AG08396 (cell line): ENCODE measurements around the gene VSIR.

Source experiments
- DNase-seq: peaks from one replicate; pipeline ENCODE4 v3.0.0; 2012; ENCODE audit warnings: low spot score, mixed read lengths

Gene VSIR

GRCh38 chr10:71727738-71728737 is 45.3 kb downstream of the VSIR start:
- DNase-seq: peak; percentile 57

GRCh38 chr10:71727105-71727737 is 46.1 kb downstream of the VSIR start:
- DNase-seq: no peak

GRCh38 chr10:71726580-71727104 is 46.7 kb downstream of the VSIR start:
- DNase-seq: no peak

DNA sequence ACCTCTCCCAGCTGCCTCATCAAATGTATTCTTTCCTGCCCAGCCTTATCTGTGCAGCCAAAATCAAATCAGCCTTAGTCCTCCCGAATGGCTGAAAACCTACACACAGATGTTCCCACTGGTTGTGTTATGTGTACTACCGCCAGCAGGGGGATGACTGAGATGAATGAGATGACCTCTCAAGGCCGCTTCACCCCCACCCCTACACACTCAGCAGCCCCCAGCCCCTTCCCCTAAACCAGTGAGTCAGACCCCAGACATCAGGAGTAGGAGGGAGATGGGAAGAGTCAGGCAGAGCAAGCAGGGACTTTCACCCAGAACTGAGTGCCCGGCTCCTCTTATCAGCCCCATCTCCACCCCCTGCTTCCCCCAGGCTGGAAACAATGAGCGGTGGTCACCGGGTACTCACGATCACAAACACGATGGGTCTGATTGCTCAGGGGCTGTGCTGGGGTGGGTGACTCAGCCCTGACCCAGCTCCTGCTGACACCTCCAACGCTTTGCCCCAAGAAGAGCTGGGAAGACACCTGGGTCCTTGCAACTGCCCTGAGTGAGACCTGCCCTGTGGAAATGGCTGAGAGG is 47.2 kb downstream of the VSIR start:
- DNase-seq: peak; percentile 61

DNA sequence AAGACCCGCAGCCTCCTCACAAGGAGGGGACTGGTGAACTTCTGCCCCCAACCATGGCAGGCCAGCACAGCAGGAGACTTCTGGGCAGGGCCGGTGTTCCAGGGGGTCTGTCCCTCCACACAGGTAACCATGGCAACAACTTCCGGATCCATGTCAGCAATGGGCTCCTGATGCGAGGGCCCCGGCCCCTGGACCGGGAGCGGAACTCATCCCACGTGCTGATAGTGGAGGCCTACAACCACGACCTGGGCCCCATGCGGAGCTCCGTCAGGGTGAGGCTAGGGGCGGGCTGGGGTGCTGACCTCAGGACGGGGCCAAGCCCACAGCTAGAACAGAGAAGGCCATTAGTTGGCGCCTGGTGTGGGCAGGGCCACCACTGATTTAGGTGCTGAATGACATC is 48.1 kb downstream of the VSIR start:
- DNase-seq: no peak

DNA sequence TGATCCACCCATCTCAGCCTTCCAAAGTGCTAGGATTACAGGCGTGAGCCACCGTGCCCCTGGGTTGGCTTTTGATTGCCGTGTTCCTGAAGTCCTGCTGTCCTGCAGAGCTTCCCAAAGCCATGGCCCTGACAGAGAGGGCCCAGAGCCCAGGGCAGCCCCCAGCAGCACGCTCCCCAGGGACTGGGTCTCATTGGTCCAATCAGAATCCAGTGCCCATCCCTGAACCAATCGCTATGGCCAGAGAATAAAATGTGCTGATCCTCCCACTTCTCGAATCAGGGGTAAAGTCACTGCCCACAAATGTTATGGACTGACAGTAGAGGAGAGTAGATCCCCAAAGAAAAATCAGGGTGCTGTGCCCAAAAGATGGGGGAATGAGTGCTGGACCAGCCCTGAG is 48.8 kb downstream of the VSIR start:
- no peak for DNase-seq

DNA sequence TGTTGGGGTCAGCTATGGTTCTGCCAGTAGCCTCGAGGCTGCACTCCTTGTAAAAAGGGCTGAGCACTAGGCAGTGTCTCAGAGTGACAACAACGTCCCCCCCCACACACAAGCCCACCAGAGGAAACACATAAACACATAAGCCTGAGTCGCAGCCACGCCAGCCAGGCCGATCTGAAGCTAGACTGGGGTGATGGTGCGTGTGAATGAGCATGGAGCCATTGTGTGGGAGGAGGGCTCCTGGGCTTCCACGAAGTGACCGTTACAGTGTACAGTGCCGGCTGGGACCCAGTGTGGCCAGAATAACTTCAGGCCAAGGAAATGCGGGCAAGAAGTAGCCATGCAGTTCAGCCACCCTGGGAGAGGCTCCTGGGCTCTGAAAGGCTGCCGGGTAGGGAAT is 50.0 kb downstream of the VSIR start:
- DNase-seq: no peak

DNA sequence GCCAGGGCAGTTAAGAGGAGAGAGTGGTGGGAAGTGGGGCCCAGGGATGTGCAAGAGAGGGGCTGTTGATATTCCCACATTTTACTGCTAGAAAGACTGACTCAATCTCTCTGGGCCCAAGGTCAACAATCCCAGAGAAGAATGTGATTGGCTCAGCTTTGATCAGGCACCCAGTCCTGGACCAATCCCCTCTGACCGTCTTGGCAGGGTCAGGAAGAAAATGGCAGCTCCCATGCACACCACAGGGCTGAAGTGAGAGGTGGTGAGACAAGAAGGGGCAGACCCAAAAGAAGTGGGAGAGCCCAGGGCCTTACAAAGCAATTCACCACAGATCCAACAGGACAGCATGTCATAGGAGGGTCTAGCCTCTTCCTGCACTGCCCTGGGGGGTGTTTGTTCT is 50.5 kb downstream of the VSIR start:
- no peak for DNase-seq

DNA sequence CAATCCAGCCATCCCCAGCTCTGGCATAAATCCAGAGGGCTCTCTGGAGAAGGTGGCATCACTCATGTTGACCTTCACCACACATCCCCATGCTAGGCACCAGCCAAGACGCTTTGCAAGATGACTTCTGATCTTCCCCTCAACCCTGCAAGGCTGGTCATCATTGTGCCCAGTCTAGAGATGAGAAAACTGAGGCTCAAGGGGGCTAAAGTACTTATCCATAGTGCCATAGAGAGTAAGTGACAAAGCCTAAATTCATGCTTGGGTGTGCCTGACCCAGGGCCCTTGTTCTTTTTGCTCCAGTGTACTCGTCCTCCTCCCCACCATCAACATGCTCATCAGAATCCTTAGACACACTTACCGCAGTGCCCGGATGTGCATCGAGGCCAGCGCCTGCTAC is 52.0 kb downstream of the VSIR start:
- no peak for DNase-seq

- DNase-seq: no peak
These were observed 53.0 kb downstream of the VSIR start for GRCh38 chr10:71720288-71720687.

GRCh38 chr10:71719464-71720201 is 53.7 kb downstream of the VSIR start, which contains the start of gene C10orf105:
Gene C10orf105, minus strand, starts transcription at chr10:71719778. Its CDS starts 3,441 bp downstream, at chr10:71716337.
- DNase-seq: no peak

GRCh38 chr10:71719042-71719441 is 54.3 kb downstream of the VSIR start:
- peak; percentile 65 for DNase-seq

- no peak for DNase-seq
These were observed 55.1 kb downstream of the VSIR start for GRCh38 chr10:71718165-71718698.

DNA sequence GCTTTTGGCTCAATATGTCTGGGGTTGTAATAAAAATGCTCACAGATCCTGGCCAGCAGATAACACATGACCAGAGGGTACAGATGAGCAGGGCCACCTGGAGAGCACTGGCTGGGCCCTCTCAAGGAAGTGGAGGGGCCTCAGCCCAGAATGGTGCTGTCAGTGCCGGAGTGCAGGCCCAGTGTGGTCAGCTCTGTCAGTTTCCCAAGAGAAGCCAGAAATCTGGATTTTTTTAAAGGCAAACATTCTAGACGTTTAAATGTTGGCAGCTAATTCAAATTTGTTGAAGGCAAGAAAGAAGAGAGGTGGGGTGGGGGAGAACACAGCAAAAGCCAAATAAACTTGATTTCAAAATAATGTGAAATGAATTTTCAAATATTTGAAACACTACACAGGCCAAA is 55.8 kb downstream of the VSIR start:
- DNase-seq: no peak

GRCh38 chr10:71717056-71717455 is 56.3 kb downstream of the VSIR start:
- DNase-seq: no peak

GRCh38 chr10:71716426-71716825 is 56.9 kb downstream of the VSIR start:
- DNase-seq: no peak

DNA sequence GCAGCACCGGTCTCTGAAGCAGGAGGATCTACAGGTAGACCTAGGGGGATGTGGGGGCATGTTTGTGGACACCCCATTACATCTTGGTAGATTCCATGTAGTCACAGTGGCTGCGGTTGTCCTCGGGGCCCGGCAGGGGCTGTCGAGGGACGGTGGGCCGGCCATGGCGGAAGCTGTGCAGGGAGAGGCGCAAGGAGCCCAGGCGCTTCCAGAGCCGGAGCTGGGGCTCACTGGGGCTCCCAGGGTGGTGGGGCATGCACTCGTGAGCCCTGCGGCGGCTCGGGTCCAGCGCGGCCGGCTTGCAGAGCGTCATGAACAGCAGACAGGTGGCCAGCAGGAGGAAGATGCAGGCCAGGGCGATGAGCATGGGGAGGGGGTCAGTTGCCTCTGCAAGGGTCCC is 57.5 kb downstream of the VSIR start:
- no peak for DNase-seq

DNA sequence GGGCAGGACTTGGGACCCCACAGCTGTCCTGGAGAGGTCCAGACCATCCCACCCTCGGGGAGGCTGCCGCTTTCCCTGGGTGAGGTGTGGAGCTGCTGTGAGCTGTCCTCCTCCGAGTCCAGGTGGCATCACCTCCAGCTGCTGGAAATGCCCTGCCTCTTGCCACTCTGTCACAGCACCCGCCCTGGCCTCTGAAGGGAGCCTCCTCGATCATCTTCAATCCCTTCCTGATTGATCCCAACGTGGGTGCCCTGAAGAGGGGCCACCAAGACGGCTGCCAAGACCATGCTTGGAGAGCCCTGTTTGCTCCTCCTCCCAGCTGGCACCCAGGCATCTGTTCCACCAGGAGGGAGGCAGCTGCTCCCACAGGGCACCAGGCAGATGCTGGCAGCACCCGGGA is 58.3 kb downstream of the VSIR start:
- DNase-seq: no peak

- no peak for DNase-seq
These were observed 58.7 kb downstream of the VSIR start for GRCh38 chr10:71714592-71714991.

DNA sequence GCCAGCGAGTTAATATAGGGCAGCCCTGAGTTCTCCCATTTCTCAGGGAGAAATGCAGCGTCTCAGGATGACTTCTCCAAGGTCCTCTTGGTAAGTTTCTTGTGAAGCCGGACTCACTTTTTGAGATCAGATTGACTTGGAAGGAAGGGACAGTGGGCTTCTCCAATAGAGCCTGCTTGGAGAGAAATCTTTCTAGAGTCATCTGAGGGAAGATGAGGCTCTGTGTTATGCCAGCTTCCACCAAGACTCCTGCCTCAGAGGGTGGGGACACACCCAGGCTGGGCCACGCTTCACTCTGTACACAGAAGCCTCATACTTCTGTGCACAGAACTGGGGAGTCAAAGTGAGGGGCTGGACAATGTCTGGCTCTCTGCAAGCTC is 59.3 kb downstream of the VSIR start:
- no peak for DNase-seq

DNA sequence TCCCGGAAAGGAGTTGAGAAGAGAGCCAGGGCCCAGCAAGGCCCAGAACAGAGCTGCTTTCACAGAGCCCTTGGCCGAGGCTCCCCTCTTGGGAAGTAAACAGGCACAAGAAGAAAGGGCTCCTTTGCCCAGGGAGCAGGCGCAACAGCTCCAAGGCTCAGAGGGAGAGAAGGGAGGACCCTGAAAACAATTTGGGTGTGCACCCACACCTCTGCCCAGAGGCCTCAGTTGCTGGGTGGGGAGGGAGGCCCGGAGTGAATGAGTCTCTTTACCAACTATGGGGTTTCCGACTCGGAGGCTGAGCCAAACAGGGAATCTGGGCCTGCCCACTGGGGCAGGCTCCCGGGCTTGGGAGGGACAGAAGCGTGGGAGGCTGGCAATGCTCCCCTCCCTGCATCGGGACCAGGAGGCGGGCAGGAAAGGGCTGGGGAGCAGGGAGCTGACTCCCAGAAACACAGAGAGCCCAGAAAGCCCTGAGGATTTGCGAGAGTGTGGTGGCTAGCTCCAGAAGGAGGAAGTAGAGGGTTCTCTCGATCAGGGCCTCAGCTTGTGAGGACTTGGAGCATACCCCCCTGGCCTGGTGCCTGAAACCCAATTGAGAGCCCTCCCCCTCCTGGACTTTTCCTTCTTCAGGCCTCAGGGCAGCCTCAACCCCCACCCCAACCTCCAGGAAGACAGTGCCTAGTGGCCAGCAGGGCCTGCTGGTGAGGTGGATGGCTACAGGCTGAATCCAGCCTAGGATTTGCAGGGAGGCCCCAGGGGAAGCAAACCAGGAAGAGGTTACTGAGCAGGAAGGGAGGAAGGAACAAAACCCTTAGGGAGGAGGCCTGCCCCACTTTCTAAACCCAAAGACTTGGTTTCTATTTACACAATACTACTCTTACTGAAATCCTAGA is 59.9 kb downstream of the VSIR start:
- peak; percentile 94 for DNase-seq
